IMR-90 (cell line): ENCODE data around the gene EIF4G3. TPM values are rescaled to one million over a fixed set of nuclear protein-coding genes. Genes with fewer than 3 reads are reported as not detected.

Experiments used
- ATAC-seq: fragments of 200-7000 bp; cut with Tn5 transposase; 2 replicates; pipeline ENCODE4 v1.9.1; 2020; ENCODE audit warnings: low read depth, mild to moderate bottlenecking, moderate library complexity
- BruUV-seq: library from RNA; stranded (reverse); fragments of 400-500 nt; replicated peaks from 2 replicates; lab custom pipeline; 2021; lab: Mats Ljungman, UMichigan
- CTCF ChIA-PET: fragments of 300-600 bp; formaldehyde crosslinking; extraction: SDS; loops from one replicate; lab custom pipeline; 2021; ENCODE audit warnings: antibody characterized with exemption; lab: Yijun Ruan, JAX
- POLR2A ChIA-PET: fragments of 300-600 bp; sonication (Branson Sonifier 250); formaldehyde crosslinking; loops from one replicate; lab custom pipeline; 2022; ENCODE audit warnings: antibody characterized with exemption; ENCODE audit not compliant: unreplicated experiment; lab: Charles Lee
- DNase-seq: peaks from one replicate; pipeline ENCODE4 v3.0.0; 2013
- H2AFZ ChIP-seq: replicated peaks from 2 replicates; pipeline ENCODE3; 2013; ENCODE audit warnings: low read length, mild to moderate bottlenecking; ENCODE audit not compliant: poor library complexity
- H2AK5ac ChIP-seq: 2 replicates; pipeline ENCODE4 v1.6.1; 2013; ENCODE audit warnings: low read depth, low read length, inconsistent platforms
- H2AK9ac ChIP-seq: replicated peaks from 2 replicates; pipeline ENCODE3; 2013; ENCODE audit warnings: mild to moderate bottlenecking, low read depth, low read length, moderate library complexity; ENCODE audit not compliant: poor library complexity
- H2BK120ac ChIP-seq: 2 replicates; pipeline ENCODE4 v1.6.1; 2013; ENCODE audit warnings: low read depth, low read length, inconsistent platforms
- H2BK15ac ChIP-seq: 3 replicates; pipeline ENCODE4 v1.6.1; 2013; ENCODE audit warnings: low read depth, low read length, inconsistent platforms
- H2BK20ac ChIP-seq: 2 replicates; pipeline ENCODE4 v1.6.1; 2013; ENCODE audit warnings: low read depth, mild to moderate bottlenecking, inconsistent platforms, low read length, moderate library complexity
- H2BK5ac ChIP-seq: 2 replicates; pipeline ENCODE4 v1.6.1; 2013; ENCODE audit warnings: mild to moderate bottlenecking, low read depth, low read length, inconsistent platforms; ENCODE audit not compliant: poor library complexity, severe bottlenecking
- H3K14ac ChIP-seq: replicated peaks from 2 replicates; pipeline ENCODE4 v1.6.1; 2013; ENCODE audit warnings: low read depth, low read length, inconsistent platforms
- H3K18ac ChIP-seq: 2 replicates; pipeline ENCODE4 v1.6.1; 2013; ENCODE audit warnings: low read depth, low read length, control low read depth
- H3K23ac ChIP-seq: 2 replicates; pipeline ENCODE4 v1.6.1; 2013; ENCODE audit warnings: low read depth, low read length, inconsistent platforms
- H3K27ac ChIP-seq: 2 replicates; pipeline ENCODE4 v1.5.1; 2013; ENCODE audit warnings: mild to moderate bottlenecking, control low read depth, low read length; ENCODE audit not compliant: insufficient read depth
- H3K27me3 ChIP-seq: 2 replicates; pipeline ENCODE4 v1.6.1; 2013; ENCODE audit warnings: low read length; ENCODE audit not compliant: control insufficient read depth, insufficient read depth
- H3K36me3 ChIP-seq: 2 replicates; pipeline ENCODE4 v1.6.1; 2013; ENCODE audit warnings: low read length, mixed read lengths; ENCODE audit not compliant: control insufficient read depth, insufficient read depth
- H3K4ac ChIP-seq: 2 replicates; pipeline ENCODE4 v1.6.1; 2013; ENCODE audit warnings: low read depth, low read length, inconsistent platforms
- H3K4me1 ChIP-seq: 2 replicates; pipeline ENCODE4 v1.6.1; 2013; ENCODE audit warnings: low read length, mixed read lengths; ENCODE audit not compliant: control insufficient read depth, insufficient read depth
- H3K4me2 ChIP-seq: 2 replicates; pipeline ENCODE4 v1.6.1; 2013; ENCODE audit warnings: low read depth, mild to moderate bottlenecking, control low read depth, low read length, moderate library complexity
- H3K4me3 ChIP-seq: 2 replicates; pipeline ENCODE4 v1.5.1; 2013; ENCODE audit warnings: low read depth, mild to moderate bottlenecking, control low read depth, low read length, moderate library complexity; ENCODE audit not compliant: insufficient read depth
- H3K56ac ChIP-seq: 2 replicates; pipeline ENCODE4 v1.6.1; 2013; ENCODE audit warnings: low read length, inconsistent platforms; ENCODE audit not compliant: insufficient read depth; ENCODE audit errors: extremely low read depth
- H3K79me1 ChIP-seq, 2 experiments: 2 replicates each; pipeline ENCODE4 v1.6.1; 2013; ENCODE audit warnings: low read length in 2 of 2, inconsistent platforms in 1 of 2, low read depth in 1 of 2
- H3K9ac ChIP-seq: 2 replicates; pipeline ENCODE4 v1.6.1; 2013; ENCODE audit warnings: low read depth, low read length, control low read depth
- H3K9me1 ChIP-seq: 2 replicates; pipeline ENCODE4 v1.6.1; 2013; ENCODE audit warnings: low read length, inconsistent platforms; ENCODE audit not compliant: insufficient read depth
- H3K9me3 ChIP-seq: 2 replicates; pipeline ENCODE4 v1.6.1; 2013; ENCODE audit warnings: low read length; ENCODE audit not compliant: control insufficient read depth, insufficient read depth
- H4K20me1 ChIP-seq: 2 replicates; pipeline ENCODE4 v1.6.1; 2013; ENCODE audit warnings: low read length, inconsistent platforms; ENCODE audit not compliant: insufficient read depth
- H4K5ac ChIP-seq: 2 replicates; pipeline ENCODE4 v1.6.1; 2013; ENCODE audit warnings: mild to moderate bottlenecking, low read depth, low read length, control low read depth
- H4K8ac ChIP-seq, 2 experiments: 2 replicates each; pipeline ENCODE4 v1.6.1; 2013; ENCODE audit warnings: low read depth in 2 of 2, low read length in 2 of 2, control low read depth in 1 of 2, inconsistent platforms in 1 of 2
- H4K91ac ChIP-seq: 2 replicates; pipeline ENCODE4 v1.6.1; 2013; ENCODE audit warnings: low read depth, low read length, inconsistent platforms; ENCODE audit not compliant: insufficient read depth
- CTCF ChIP-seq: conservative IDR thresholded peaks from 2 replicates; pipeline ENCODE4 v1.5.1; 2012; ENCODE audit warnings: mild to moderate bottlenecking, low read depth, low read length, improper control_type of control experiment
- ELK1 ChIP-seq: fragments of 150-350 bp; IDR thresholded peaks from 2 replicates; pipeline ENCODE4 v1.6.1; 2016; ENCODE audit warnings: low read depth, mild to moderate bottlenecking, low read length, moderate library complexity, borderline replicate concordance
- MAZ ChIP-seq: IDR thresholded peaks from 2 replicates; pipeline ENCODE4 v1.6.1; 2012; ENCODE audit warnings: low read depth, mild to moderate bottlenecking, low read length, improper control_type of control experiment, moderate library complexity, borderline replicate concordance
- NFE2L2 ChIP-seq: fragments of 150-350 bp; IDR thresholded peaks from 2 replicates; pipeline ENCODE4 v1.6.1; 2016; ENCODE audit warnings: low read depth, mild to moderate bottlenecking, low read length
- SMC3 ChIP-seq: fragments of 150-350 bp; IDR thresholded peaks from 2 replicates; pipeline ENCODE4 v1.6.1; 2016; ENCODE audit warnings: low read depth, mild to moderate bottlenecking, antibody characterized with exemption, low read length, moderate library complexity
- WGBS, 2 experiments: methylation state at CpG; one replicate each; pipeline versions ENCODE4 v1.1.5 to v1.1.7; 2013; ENCODE audit warnings: missing lambda C conversion rate in 2 of 2; ENCODE audit not compliant: insufficient read length in 1 of 2; ENCODE audit errors: extremely low coverage in 2 of 2; 5-methylcytosine and 5-hydroxymethylcytosine counted together
- dilution Hi-C: fragments of 300-500 bp; cut with HindIII; formaldehyde crosslinking; loops from one replicate; pipeline ENCODE4 v1.14.3; 2018; ENCODE audit warnings: low sequenced_read_pairs; ENCODE audit not compliant: unreplicated experiment
- in situ Hi-C: fragments of 300-500 bp; cut with MboI; formaldehyde crosslinking; loops from 3 replicates; pipeline ENCODE4 v1.14.3; 2019; ENCODE audit warnings: low sequenced_read_pairs, inconsistent platforms, mixed read lengths
- intact Hi-C: fragments of 100-400 bp; cut with micrococcal nuclease; formaldehyde crosslinking; loops from 2 replicates; pipeline ENCODE4 v1.10.0; 2022
- polyA plus RNA-seq, 3 experiments: library from polyadenylated mRNA; depleted of rRNA; stranded (reverse); fragments of >200 nt; gene quantifications; 2 replicates each; pipeline ENCODE4 v1.2.3, GENCODE V29; 2012; ENCODE audit warnings: low replicate concordance in 1 of 3
- total RNA-seq: library from RNA; depleted of rRNA; stranded (reverse); fragments of >200 nt; gene quantifications from 2 replicates; pipeline ENCODE4 v1.2.3, GENCODE V29; 2012

Gene EIF4G3
- total and polyA plus RNA-seq, 2 of the 4 experiments (the other 2 are of a cell fraction): 25.8 to 49.2 TPM

GRCh38 chr1:21013510-21013909, 163.2 kb downstream of the EIF4G3 start:
- ChIA-PET POLR2A (no interaction called here), CTCF (no interaction called here)
- DNase-seq (no peak), ATAC-seq (no peak; the same call in 1 of the 2 replicates)
- peak overlapping the region; percentile 8 for H3K4ac ChIP-seq
- H4K20me1 ChIP-seq: peaks cover 31% of the 10 kb centered on the region
- H3K4me2 ChIP-seq: 0 out of 2 replicates have a peak overlapping the region, but pooled peaks have one; percentile 26
- H2BK15ac ChIP-seq: no peak overlapping the region
- 57% methylated on average over 1 of the region's 3 CpGs; no CpG with 5 or more reads in 1 of the 2 experiments for WGBS, 2 experiments
- no peaks in the 10 kb centered on the region for H3K9me3 ChIP-seq
- H4K5ac ChIP-seq: no peak overlapping the region
- intact Hi-C loops (no loop called here), dilution Hi-C loops (no loop called here), in situ Hi-C loops (no loop called here)
- H2AK9ac ChIP-seq: no peak overlapping the region
- peaks cover 2% of the 10 kb centered on the region; the same call in 1 of the 2 replicates for H3K36me3 ChIP-seq
- no peak overlapping the region for H2BK5ac ChIP-seq
- peaks cover 33 to 63% of the 10 kb centered on the region in 2 experiments for H3K79me1 ChIP-seq
- peak overlapping the region; percentile 5; the same call in 1 of the 2 replicates for H2BK20ac ChIP-seq
- no TSS peak for BruUV-seq
- H3K9ac ChIP-seq: no peak overlapping the region
- no peak overlapping the region for H2AFZ ChIP-seq
- peaks cover 4% of the 10 kb centered on the region for H3K4me1 ChIP-seq
- peak overlapping the region; percentile 48 for H3K14ac ChIP-seq
- TF ChIP-seq CTCF (no peak), SMC3 (no peak), NFE2L2 (no peak), MAZ (no peak), ELK1 (no peak)
- no peak overlapping the region for H2BK120ac ChIP-seq
- no peak overlapping the region for H4K91ac ChIP-seq
- H4K8ac ChIP-seq: peak overlapping the region in 1 of 2 experiments; percentile 20; a peak in 1 of 4 replicates
- no peaks in the 10 kb centered on the region for H3K27me3 ChIP-seq
- peak overlapping the region; percentile 70; the same call in 1 of the 2 replicates for H2AK5ac ChIP-seq
- H3K23ac ChIP-seq: peak overlapping the region; percentile 35
- H3K27ac ChIP-seq: no peak overlapping the region
- H3K4me3 ChIP-seq: no peak overlapping the region
- H3K56ac ChIP-seq: no peak overlapping the region
- no peak overlapping the region for H3K18ac ChIP-seq
- peaks cover 8% of the 10 kb centered on the region for H3K9me1 ChIP-seq
